Colon (tissue), 2 donors: ENCODE measurements around the gene CHIC2.
A peak's percentile ranks its signal among the peaks of the same experiment; 100 is the strongest.
"Not testable (repeated sequence)": the region's sequence is repeated elsewhere in the genome, so short reads cannot be mapped to it uniquely, and the experiment has no call there.

Source experiments
- FAIRE-seq: peaks from 2 replicates; lab custom pipeline; 2012; peaks lifted over from hg19 to GRCh38; lab: Jason Lieb, UNC
- donor health status: control.
- donor health status: control.

The CHIC2 gene

DNA sequence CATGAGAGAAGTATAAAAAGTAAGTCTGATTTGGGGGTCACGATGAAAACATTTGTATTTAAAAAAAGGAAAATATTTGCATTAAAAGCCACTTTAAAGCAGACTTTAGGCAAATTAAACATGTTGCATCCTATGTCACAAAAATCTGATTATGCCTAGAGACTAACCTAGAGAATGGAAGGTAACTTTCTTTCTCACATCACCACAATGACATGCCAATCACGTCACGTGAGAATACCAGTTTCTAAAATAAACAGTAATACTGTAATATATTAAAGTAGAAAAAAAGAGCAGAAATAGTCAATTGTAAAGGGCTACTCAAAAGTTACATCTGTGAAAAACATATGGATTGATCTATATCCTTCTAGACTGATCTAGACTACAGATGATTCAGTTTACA lies 3.3 kb downstream of the CHIC2 start:
- no peak for FAIRE-seq

DNA sequence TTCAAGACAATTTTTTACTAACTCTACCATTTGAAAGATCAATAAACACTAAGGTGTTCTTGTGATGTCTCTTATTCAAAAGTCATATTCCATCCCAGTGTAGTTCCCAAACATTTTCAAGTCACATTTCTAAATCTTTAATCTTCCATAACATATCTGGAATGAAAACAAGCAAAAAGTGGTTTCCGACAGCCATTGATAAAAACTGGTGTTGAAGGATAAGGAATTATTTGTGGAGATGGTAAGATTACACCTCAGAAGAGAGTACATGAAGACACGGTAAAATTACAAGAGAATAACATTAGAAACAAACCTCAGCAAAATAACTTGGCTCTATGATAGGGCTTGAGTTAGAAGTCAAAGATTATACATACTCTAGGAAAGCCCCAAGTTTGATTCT lies 4.3 kb downstream of the CHIC2 start:
- FAIRE-seq: no peak

DNA sequence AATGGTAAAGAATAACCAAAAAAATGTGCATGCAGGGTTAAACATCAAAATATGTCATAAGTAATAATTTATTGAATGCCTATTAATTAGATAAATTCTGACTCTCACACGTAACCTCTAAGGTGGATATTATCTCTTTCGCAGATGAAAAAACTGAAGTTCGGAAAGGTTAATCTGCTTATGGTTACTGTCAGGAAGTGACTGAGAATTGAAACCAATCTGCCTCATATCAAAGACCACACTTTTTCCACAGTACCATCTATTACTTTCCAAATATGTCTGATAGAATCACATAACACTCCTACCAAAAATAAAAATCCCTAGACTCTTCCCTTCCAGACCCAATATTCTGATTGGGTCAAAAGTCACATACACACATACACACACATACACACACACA lies 6.2 kb downstream of the CHIC2 start:
- no peak for FAIRE-seq

DNA sequence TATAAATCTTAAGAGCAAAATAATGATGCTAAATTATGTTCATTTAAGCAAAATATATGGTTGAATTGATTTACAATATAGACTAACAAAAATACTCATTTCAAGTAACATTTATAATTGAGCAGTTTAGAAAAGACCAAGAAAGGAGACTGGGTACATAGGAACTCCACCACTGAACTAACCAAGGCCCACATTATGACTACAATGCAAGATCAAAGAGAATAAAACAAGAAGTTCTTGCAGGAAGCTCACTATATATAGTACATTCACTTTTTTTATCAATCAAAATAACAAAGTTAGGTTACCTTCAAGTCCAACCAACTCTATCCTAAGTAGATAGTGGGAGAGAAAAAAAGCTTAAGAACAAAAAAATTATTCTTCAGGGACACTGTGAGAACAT lies 8.0 kb downstream of the CHIC2 start:
- FAIRE-seq: peak; percentile 38

DNA sequence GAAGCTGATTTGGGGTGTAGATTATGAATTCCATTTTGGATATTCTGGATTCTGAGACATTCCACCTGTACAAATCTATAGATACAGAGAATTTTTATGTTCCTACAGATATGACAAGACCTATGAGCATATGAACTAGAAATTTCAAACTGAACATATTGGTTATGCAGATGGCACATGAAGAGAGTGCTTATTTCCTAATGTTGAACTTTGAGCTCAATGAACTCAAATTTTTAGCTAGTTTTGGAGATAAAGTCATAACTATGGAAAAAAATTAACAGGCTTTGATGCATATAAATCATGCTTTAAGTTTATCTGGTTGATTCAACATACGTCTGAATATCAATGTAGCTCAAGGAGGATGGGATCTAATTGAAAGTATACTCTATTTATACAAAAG lies 8.9 kb downstream of the CHIC2 start:
- no peak for FAIRE-seq

DNA sequence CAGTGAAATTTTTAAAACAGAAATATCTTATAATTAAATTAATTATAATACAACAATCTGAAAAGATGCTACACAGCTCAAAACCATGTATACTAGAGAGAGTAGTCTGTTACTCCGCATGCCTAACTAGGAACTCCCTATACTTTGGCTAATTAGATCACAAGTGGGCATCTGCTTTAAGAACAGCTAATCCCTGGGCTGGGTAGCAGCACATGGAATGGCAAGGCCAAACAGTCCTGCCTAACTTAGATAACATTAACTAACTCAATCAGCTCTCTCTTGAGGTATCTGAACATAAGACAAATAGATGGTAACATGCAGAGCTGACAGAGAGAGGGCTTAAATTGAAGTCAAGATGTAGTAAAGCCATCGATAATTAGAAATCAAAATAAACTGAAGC lies 9.9 kb downstream of the CHIC2 start:
- no peak for FAIRE-seq

DNA sequence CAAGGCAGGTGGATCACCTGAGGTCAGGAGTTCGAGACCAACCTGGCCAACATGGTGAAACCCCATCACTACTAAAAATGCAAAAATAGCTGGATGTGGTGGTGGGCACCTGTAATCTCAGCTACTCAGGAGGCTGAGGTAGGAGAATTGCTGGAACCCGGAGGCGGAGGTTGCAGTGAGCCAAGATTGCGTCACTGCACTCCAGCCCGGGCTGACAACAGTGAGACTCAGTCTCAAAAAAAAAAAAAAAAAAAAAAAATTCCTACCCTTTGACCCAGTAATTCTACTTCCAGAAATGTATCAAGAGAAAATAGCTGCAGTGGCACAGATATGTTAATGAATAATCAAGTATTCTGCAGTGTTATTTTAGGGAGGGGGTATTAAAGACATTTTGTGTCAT lies 11.1 kb downstream of the CHIC2 start:
- not testable (repeated sequence) for FAIRE-seq

DNA sequence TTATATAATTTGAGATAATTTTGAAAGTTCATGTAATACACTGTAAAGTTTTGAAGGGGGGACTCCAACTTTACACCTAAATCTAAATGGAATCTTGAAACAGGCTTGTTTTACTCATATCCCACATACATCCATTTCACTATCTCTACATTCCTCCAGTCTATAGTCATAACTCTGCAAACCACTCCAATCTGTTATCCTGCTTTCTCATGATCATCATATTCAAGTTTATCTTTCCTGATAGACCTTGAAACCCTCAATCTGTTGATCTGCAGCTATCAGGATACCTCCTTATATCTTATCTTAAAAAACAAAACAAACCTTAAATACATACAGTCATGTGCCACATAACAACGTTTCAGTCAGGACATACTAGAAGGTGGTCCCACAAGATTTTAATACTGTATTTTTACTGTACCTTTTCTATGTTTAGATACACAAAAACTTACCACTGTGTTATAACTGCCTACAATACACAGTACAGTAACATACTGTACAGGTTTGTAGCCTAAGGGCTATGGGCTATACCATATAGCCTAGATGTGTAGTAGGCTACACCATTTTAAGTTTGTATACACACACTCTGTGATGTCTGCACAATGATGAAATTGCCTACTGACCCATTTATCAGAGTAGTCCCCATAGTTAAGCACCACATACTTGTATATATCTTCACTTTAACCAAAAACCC lies 14.0 kb downstream of the CHIC2 start:
- no peak for FAIRE-seq

DNA sequence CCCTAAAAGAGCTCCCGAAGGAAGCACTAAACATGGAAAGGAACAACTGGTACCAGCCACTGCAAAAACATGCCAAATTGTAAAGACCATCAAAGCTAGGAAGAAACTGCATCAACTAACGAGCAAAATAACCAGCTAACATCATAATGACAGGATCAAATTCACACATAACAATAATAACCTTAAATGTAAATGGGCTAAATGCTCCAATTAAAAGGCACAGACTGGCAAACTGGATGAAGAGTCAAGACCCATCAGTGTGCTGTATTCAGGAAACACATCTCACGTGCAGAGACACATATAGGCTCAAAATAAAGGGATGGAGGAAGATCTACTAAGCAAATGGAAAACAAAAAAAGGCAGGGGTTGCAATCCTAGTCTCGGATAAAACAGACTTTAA lies 20.8 kb downstream of the CHIC2 start:
- not testable (repeated sequence) for FAIRE-seq

DNA sequence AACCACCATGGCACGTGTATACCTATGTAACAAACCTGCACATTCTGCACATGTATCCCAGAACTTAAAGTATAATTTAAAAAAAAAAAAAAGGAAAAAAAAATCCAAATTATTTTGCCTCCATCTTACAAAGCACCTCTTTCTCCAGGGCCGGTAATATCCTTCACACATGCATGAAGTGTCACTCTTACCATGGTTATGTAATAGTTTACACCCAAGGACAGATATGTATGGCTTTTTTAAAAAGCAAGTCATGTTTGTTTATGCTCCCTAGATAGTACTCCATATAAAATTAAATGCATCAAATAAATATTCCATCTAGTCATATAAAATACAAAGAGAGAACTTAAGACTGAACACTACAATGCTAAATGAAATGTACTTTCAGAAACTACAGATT lies 22.5 kb downstream of the CHIC2 start:
- FAIRE-seq: no peak

DNA sequence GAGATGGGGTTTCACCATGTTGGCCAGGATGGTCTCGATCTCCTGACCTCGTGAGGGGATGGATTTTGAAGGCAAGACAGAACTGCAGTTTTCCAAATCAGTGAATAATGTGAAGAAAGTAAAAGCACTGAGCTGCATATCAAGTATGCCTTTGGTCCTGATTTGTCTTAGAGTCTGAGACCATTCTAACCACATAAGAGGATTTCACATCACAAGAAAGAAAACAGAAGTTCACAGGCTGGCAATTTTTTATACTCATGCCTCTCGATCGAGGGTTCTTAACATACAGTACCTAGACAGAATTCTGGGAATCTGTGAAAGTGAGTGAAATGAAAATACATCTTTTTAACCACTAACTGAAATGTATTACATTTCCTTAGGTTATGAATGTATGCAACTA lies 23.3 kb downstream of the CHIC2 start:
- no peak for FAIRE-seq

DNA sequence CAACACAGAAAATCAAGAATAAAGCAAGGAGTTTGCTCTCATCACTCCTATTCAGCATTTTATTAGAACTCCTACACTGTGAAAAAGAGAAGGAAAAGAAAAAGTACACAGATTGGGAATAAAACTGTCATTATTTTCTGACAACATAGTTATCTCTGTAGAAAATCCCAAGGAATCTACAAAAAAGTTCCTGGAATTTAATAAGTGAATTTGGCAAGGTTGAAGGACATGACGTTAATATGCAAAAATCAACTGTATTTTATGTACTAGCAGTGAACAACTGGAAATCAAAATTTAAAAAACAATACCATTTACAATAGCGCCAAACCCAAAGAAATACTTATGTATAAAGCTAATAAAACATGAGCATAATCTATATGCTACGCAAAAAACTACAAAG lies 26.3 kb downstream of the CHIC2 start:
- FAIRE-seq: peak; percentile 21

DNA sequence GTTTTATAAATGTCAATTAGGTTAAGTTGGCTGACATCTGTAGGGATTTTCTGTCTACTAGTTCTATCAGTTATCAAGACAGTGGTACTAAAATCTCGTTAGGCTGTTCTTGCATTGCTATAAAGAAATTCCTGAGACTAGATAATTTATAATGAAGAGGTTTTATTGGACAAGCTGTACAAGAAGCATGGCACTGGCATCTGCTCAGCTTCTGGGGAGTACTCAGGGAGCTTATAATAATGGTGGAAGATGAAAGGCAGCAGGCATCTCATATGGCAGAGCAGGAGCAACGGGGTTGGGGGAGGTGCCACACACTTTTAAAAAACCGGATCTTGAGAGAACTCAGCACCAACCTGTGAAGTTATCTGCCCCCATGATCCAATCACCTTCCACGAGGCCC lies 28.2 kb downstream of the CHIC2 start:
- no peak for FAIRE-seq

DNA sequence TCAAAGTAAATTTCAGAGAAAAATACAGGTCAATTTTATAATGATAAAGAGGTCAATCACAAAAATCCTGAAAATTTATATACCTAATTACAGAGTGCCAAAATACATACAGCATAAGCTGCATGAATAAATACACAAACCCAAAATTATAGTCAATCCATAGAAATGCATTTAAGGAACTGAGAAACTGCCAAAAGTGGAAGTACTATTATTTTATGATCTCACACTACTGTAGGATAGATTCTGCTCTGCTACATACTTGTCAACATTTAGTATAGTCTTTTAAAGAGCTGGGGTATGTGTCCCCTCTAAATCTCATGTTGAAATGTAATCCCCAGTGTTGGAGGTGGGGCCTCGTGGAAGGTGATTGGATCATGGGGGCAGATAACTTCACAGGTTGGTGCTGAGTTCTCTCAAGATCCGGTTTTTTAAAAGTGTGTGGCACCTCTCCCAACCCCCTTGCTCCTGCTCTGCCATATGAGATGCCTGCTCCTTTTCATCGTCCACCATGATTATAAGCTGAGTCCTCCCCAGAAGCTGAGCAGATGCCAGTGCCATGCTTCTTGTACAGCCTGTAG lies 31.8 kb downstream of the CHIC2 start:
- no peak for FAIRE-seq

DNA sequence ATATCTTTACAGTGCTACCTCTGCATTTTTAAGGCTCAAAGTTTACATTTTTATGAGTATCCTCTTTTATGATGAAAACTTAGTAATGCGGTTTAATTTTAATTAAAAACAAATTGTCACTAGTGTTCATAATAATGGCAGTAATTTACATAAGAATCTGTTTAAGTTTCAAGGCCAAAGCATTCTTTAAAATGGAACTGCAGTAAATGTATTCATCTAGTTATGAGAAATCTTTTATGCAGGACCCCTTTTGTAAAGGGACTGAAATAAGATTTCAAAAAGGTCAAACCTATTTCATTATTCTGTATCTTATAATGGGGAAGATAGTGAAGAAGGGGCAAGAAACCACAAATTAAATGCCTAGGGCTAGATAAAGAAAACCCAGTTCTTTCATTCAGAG lies 37.1 kb downstream of the CHIC2 start:
- no peak for FAIRE-seq

DNA sequence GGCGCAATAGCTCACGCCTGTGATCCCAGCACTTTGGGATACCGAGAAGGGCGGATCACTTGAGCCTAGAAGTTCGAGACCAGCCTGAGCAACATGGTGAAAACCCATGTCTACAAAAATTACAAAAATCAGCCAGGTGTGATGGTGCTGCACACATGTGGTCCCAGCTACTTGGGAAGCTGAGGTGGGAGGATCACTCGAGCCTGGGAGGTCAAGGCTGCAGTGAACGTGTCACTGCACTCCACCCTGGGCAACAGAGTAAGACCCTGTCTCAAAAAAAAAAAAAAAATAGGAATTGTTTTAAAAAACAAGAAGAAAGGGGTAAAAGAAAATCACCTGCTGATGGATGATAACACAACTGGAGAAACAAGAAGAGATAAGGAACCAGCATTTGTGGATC lies 38.8 kb downstream of the CHIC2 start:
- FAIRE-seq: no peak

DNA sequence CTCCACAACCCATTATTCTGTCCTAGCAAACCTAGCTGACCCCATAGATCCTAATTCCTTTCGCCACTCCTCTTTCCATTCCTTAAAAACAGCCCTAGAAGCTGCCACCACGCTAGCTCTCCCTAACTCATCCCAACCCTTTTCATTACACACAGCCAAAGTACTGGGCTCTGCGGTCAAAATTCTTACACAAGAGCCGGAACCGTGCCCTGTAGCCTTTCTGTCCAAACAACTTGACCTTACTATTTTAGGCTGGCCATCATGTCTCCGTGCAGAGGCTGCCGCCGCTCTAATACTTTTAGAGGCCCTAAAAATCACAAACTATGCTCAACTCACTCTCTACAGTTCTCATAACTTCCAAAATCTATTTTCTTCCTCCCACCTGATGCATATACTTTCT lies 41.4 kb downstream of the CHIC2 start:
- FAIRE-seq: not testable (repeated sequence)

DNA sequence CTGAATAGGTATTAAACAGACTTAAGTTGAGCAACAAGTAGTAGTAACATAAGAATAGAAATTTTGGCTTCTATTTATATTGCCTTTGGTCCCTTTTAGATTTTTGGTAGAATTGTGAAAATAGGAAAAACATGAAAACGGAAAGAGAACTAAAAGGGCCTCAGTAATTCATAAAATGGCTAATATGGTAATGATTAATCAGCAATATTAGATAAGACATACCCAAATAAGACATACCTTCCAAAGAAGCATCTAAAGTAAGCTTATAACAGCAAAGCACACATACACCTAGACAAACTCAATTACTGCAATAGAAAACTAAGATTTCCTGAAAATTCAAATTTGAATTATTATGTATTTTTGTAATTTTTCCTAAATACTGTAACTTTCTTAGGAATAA lies 46.4 kb downstream of the CHIC2 start:
- FAIRE-seq: peak; percentile 21

DNA sequence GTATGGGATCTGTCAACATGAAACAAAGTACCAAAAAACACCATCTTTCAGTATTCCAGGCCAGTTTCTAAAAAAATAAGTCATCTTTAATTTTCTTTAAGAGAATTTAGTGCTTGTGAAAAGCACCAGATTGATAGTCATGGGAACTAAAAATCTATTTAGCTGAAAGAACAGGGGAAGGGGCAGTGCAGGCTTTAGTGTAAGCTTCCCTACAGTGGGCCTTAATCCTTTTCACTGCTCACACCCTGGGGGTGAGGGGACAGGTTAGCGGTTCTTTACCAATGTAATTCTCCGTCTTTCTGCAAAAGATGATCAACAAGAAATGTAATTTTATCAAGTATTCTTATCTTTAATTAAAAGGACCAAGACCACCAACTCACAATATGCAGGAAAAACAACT lies 47.1 kb downstream of the CHIC2 start:
- no peak for FAIRE-seq

DNA sequence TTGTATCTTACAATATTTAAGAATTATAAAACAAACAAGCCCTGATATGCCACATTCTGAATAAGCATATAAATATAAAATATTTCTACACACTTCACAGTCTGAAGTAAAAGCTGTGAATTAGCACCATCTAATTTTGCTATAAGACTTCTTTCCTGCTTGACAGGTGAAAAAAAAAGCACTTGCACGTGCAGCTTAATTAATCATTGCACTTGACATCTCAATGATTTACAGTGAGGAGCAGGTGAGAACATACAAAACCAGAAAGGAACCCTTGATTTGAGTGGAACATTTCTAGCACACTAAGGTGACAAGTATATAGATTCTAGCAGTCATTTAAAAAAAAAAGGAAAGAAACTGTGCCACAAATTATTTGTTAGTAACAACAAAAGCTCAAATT lies 47.9 kb downstream of the CHIC2 start:
- FAIRE-seq: no peak

DNA sequence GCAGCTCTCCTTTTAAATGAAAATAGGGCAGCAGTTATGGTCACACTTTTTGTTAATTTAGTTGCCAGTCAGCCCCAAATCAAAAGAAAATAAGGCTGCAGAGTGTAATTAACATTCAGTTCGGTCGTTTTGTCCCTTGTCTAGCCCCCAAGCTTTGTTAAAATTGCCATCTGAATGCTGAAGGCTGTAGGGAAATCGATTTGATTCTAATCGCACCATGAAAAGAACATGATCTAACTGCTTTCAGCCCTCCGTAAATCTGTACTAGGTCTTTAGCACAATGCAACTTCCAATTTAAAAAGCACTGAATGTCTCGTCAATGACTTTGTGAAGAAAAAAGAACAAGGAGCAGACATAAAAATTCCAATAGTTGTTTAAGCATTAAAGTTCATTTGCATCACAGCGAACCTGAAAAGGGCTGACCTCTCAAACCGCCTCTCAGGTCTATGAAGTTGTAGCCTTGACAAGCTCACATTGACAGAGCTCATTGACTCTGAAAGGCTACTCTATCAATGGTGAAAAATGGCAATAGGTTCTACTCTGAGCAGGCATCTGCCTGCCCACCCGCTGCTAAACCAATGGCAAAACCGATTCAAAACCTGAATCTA lies 48.9 kb downstream of the CHIC2 start:
- no peak for FAIRE-seq

DNA sequence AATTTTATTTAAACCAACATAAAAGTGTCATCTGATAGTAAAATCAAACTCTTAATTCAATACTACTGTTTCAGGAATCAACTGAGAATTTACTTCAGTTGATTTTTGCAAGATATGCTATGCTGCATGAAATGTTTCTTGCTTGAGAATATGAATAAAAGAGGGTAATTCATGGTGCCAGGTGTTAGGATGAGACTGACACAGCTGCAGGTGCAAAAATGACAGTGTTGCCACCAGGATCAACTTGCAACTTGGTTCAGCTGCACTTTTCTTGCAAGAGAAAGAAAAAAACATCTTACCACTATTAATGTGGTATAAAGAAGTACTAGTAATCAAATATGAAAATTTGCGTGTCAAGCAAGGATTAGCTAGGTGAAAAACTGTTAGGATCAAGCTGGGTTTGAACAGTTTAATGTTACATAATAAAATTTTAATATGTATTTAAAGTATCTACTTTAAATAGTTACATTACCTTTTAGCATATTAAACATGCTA lies 49.7 kb downstream of the CHIC2 start:
- no peak for FAIRE-seq

DNA sequence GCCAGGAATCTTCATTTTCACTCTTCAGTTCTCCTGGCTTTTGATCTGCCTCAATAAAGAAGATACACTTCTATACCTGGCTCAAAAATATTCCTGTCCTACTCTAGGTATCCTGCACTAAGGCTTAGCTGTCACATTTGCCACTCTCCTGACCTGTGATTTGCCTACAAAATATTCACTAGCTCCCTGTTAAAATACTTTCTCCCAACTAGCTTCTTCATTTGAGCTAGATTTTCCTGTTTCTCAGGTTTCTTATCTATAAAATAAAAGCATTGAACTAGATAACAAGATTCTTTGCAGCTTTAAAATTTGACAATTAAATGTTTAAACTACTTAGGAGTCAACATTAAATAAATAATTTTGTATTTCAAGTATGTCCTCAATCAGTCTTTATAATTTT lies 53.2 kb downstream of the CHIC2 start:
- FAIRE-seq: no peak

DNA sequence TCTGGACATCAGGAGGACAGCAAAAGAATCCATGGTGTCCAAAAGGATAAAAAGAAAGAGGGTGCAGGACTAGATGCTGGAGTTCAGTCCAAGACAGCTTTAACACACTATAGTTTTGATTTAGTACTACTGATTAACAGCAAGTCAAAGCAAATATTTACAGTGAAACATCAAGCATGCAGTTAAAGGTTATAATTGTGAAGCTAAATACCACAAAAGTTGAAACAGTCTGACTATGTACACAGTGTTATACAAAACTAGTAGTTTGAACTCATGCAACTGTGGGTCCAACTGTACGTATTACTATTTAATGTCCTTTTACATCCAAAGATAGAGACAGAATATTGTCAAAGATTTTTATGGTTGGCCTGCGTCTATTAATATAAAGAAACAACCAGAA lies 57.6 kb downstream of the CHIC2 start:
- FAIRE-seq: no peak
